UCSD-AML1 (cell line): Measurements from ENCODE around the gene TEP1.
"Not testable (repeated sequence)": the region's sequence is repeated elsewhere in the genome, so short reads cannot be mapped to it uniquely, and the experiment has no call there.

Experiments
- DNase-seq: peaks from one replicate; lab custom pipeline; 2025; ENCODE audit not compliant: unreplicated experiment; lab: John Stamatoyannopoulos, UW

TEP1 gene

GRCh38 chr14:20391505-20391904 is 21.8 kb downstream of the TEP1 start:
- no peak for DNase-seq

- DNase-seq: no peak
Measured at GRCh38 chr14:20388159-20388558, 25.1 kb downstream of the TEP1 start.

- no peak for DNase-seq
Measured at GRCh38 chr14:20387576-20387975, 25.7 kb downstream of the TEP1 start.

GRCh38 chr14:20386276-20386855 is 26.9 kb downstream of the TEP1 start:
- no peak for DNase-seq

- no peak for DNase-seq
Measured at GRCh38 chr14:20384886-20385285, 28.4 kb downstream of the TEP1 start.

GRCh38 chr14:20384321-20384720 is 29.0 kb downstream of the TEP1 start:
- DNase-seq: no peak

- no peak for DNase-seq
Measured at GRCh38 chr14:20383636-20384035, 29.7 kb downstream of the TEP1 start.

GRCh38 chr14:20383032-20383431 is 30.3 kb downstream of the TEP1 start:
- no peak for DNase-seq

GRCh38 chr14:20382526-20382925 is 30.8 kb downstream of the TEP1 start:
- DNase-seq: no peak

- no peak for DNase-seq
Measured at GRCh38 chr14:20381341-20381740, 32.0 kb downstream of the TEP1 start.

GRCh38 chr14:20380681-20381080 is 32.6 kb downstream of the TEP1 start:
- no peak for DNase-seq

GRCh38 chr14:20379743-20380142 is 33.6 kb downstream of the TEP1 start:
- no peak for DNase-seq

GRCh38 chr14:20377171-20377570 is 36.1 kb downstream of the TEP1 start:
- no peak for DNase-seq

GRCh38 chr14:20376071-20376588 is 37.2 kb downstream of the TEP1 start:
- DNase-seq: no peak

- DNase-seq: no peak
Measured at GRCh38 chr14:20375471-20375870, 37.8 kb downstream of the TEP1 start.

GRCh38 chr14:20372796-20373195 is 40.5 kb downstream of the TEP1 start:
- DNase-seq: no peak

- no peak for DNase-seq
Measured at GRCh38 chr14:20365928-20366327, 47.4 kb downstream of the TEP1 start.

- DNase-seq: not testable (repeated sequence)
Measured at GRCh38 chr14:20358474-20358873, 54.8 kb downstream of the TEP1 start.

GRCh38 chr14:20356422-20356821 is 56.9 kb downstream of the TEP1 start:
- DNase-seq: no peak

GRCh38 chr14:20350860-20351259 is 62.4 kb downstream of the TEP1 start:
- no peak for DNase-seq

GRCh38 chr14:20350282-20350681 is 63.0 kb downstream of the TEP1 start:
- no peak for DNase-seq

- no peak for DNase-seq
Measured at GRCh38 chr14:20347747-20348146, 65.6 kb downstream of the TEP1 start.

- no peak for DNase-seq
Measured at GRCh38 chr14:20346713-20347112, 66.6 kb downstream of the TEP1 start.
